ENCODE measurements around the gene NABP1.

NABP1 gene

DNA sequence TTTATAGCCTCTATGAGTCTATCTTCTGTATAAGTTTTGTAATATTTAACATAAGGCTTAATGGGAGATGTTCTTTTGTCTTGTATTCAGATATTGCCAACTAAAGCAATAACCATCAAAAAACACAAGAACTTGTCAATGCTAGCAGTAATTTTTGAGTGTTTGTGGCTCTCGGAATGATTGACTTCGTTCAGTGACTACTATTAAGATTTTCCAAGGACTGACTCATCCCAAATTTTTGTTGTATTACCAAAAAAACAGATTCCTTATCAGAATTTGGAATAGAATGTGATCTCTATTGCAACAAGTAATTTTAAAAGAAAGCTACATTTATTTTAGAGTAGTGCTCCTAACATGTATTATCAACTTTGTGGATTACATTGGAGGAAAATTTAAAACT, 8.1 kb downstream of the NABP1 start:
- peak; percentile 19 for DNase-seq

DNA sequence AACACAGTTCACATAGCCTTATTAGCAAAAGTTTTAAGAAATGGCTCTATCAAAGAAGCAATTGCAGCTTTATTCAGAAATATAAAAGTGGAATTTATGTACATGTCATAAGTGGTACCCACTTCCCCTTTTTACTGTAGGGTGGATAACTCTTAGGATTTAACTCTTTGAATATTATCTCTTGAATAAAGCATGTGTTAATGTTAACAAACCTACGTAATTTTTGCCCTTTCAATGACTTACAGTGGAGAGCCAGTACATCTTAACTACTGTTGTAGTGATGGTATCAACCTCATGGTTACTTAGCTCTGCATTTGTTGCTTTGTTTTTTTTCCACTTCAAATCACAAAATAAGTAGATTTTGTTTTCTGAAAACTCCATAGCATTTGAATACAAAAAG, 8.8 kb downstream of the NABP1 start:
- DNase-seq: peak; percentile 56

GRCh38 chr2:191687867-191688266, 9.9 kb downstream of the NABP1 start:
- peak; percentile 38 for DNase-seq

DNA sequence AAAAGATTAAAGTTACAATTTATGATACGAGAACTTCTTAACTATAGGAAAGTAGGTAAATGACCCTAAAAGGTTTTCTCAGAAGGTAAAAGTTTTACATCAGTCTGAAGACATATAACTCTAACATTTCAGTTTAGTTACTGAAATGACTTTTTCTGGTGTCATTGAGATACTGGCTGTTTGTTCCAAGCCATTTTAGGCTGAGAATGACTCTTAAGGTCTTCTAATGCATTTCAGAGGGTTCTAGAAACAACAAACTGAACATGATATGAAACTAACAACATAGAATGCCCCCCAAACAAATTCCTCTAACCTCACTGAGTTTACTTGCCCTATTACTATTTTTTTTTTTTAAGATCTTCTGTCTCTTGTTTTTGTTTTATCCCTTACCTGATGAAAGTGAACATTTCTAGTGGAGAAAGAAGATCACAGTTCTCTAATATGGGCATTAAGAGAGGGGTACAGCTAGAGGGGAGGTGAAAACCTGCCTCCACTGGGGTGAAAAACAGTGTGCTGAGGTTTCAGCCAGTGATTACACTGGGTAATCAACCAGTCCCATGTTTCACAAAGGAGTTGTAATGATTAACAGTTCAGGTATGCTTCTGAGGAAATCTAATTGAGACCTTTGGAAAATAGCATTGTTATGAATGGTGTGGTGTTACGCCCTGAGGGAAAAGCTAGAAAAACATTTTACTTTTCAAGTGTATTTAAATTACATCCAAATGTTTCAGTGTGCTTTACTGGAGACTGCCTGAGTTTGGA, 11.2 kb downstream of the NABP1 start:
- DNase-seq: peak; percentile 34

DNA sequence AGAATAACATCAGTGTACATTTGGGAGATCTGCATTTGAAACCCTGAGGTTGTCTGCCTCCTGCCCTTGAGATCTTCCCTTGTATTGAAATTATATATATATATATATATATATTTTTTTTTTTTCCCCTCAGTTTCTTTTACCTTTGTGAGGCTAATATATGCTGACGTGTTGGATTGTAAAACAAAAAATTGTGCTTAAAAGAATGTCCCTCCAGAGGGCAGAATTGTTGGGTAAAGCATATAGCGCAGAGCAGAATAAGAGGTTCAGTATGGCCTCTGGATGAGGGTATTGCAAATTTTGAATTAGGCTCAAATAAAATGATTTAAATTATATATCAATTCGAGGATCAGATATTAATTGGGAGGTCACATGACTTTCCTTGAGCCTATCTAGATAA, 12.4 kb downstream of the NABP1 start:
- DNase-seq: no peak

DNA sequence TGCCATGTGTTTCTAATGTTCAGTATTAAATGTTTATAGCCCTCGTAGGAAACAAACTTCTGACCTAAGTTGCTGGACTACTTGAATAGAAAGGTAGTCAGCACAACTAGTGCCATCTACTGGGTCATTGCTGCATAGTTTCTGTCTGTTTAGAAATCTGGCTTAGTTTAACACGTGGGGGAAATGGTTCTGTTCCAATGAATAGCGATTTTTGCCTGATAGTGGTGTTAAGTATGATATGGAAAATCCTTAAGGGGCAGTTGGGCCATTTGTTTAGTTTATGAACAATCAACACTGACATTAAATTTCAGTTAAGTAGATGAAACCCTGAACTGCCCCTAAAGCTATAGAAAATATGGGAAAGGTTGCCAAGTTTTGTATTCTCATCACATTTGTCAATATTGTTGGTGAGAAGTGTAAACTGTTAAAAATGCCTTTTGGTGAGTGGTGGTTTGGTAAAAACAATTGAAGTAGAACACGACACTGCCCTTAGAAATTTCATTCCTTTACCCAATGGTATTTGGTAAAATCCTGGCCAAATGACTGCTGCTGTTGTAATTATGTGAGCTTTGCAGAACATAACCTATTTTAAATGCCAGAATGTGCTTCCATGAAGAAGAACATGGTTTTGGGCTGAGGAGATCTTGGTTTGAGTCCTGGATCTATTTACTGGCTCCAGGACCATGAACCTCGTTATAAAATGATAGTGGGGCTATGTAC, 13.2 kb downstream of the NABP1 start:
- peak; percentile 71 for DNase-seq

- peak; percentile 60 for DNase-seq
These were observed 14.0 kb downstream of the NABP1 start for GRCh38 chr2:191691898-191692297.

DNA sequence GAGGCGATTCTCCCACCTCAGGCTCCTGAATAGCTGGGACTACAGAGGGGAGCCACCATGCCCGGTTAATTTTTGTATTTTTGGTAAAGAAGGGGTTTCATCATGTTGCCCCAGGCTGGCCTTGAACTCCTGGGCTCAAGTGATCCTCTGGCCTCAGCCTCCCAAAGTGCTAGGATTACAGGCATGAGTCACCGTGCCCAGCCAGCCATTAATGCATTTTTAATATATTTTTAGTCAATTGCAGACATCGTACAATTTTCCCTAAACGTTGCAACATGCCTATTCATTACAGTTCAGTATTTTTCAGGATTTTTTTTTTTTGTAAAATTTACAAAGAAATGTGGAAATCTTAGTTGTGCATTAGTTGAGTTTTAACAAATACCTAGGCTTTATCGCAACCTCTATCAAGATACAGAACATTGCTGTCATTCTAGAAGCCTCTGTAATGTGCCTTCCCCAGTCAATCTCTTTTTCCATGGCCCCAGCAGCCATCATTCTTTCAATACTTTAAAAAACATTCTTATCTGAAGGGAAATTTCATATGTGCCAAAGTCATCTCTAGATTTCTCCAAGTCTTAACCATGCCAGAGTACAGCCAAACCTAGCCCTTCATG, 14.7 kb downstream of the NABP1 start:
- DNase-seq: peak; percentile 56

DNA sequence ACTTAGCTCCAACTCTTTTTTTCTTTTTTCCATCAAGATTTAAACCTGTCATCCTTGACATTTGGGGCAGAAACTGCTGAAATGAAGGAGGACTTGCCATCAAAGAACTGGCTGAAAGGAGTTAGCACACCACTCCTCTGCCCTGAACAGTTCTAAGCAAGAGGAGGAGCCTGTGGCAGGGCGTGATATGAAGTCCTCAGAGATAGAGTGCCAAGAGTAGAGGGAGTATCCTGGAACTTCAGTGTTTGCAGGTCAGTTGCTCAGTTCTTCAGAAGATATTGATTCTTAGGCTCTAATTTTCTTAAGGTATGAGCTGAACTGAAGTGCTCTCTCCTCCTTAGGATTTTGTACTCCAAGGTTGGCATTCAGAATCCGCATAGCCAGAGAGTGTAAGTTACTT, 15.2 kb downstream of the NABP1 start:
- peak; percentile 52 for DNase-seq

DNA sequence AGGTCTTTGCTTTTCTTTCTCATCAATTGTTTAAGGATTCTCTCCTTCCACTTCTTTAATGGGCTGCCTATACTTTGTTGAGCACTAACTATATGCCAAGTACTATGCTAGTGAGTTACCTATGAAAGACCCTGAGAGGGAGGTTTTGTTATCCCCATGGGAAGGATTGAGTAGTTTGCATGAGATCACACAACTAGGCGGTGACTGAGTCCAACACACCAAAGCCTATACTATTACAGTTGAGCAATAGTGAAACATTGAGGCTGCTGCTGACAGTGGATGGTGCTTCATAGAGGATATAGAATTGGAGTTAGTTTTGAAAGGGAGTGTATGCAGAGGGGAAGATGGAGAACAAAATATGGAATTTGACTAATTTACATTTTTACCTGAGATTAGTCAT, 15.8 kb downstream of the NABP1 start:
- DNase-seq: no peak

GRCh38 chr2:191696001-191696400, 18.1 kb downstream of the NABP1 start:
- peak; percentile 81 for DNase-seq

DNA sequence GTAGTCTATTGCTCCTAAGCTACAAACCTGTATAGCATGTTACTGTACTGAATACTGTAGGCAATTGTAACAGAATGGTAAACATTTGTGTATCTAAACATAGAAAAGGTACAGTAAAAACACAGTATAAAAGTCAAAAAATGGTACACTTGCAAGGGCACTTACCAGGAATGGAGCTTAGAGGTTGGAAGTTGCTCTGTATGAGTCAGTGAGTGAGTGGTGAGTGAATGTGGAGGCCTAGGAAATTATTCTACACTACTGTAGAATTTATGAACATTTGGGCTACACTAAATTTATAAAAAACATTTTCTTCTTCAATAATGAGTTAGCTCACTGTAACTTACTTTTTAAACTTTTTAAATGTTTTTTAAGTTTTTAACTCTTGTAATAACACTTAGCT, 19.0 kb downstream of the NABP1 start:
- peak; percentile 57 for DNase-seq

GRCh38 chr2:191697870-191698269, 19.9 kb downstream of the NABP1 start:
- DNase-seq: peak; percentile 65

- DNase-seq: peak; percentile 75
These were observed 21.5 kb downstream of the NABP1 start for GRCh38 chr2:191699341-191699945.

DNA sequence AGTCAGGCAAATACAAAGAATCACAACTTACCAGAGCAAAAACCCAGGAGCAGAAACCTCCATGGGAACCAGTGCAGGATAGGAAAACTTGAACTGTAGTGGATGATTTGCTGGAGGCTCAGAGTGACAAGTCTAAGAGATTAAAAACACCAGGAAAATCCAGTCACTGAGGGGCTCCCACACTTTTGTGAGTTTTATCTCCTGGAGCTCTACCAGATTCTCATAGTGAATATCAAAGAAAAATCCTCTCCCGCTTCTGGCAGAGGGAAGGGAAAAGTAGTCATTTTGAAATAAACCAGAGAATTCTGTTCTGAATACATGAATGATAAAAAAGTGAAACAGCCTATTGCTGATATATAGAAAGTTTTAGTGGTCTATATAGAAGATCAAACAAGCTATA, 23.1 kb downstream of the NABP1 start:
- DNase-seq: no peak

DNA sequence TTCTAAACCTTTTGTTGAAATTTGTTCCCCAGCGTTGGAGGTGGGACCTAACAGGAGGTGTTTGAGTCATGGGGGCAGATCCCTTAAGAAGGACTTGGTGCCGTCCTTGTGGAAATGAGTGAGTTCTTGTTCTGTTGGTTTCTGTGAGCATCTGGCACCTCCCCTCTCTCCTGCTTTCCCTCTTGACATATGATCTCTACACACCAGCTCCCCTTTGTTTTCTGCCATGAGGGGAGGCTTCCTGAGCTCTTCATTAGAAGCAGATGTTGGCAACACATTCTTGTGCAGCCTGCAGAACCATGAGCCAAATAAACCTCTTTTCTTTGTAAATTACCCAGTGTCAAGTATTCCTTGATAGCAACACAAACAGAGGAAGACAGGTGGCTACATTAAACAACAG, 23.8 kb downstream of the NABP1 start:
- DNase-seq: no peak

GRCh38 chr2:191703079-191703725, 25.3 kb downstream of the NABP1 start:
- peak; percentile 10 for DNase-seq

DNA sequence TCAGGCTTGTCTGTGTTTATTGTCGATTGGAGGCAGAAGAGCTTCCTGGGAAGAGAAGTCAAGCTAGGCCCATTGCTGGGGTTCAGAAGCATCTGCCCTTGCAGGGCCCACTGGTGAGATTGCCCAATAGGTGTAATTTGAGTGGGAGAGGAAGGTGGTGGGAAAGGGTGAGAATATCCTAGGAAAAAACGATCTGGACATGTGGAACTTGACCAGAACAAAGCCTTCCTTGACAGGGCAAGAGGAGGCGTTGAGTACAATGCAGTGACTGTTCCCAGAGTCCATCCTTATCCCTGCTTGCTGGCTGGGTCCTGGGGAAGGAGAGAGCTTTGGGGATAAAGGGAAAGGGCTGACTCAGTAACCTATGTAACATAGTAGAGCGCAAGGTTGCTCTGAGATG, 27.1 kb downstream of the NABP1 start:
- DNase-seq: no peak

DNA sequence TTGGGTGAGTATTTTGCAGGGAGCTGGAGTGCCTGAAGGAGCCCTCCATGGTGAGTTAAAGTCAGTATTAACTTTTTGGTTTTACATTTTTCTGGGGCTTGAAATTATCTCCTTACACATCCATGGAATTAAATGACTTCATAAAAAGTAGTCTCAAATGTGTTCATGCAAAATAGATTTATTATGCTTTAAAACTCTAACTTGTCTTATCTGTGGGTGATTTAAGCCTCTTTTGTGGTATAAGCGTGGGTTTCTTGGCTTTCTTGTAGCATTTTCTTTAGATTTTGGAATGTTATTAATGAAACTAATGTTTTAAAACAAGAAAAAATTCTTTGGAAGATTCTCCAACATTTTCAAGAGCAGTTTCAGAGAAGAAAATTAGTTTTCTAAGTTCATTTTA, 27.8 kb downstream of the NABP1 start:
- DNase-seq: no peak

DNA sequence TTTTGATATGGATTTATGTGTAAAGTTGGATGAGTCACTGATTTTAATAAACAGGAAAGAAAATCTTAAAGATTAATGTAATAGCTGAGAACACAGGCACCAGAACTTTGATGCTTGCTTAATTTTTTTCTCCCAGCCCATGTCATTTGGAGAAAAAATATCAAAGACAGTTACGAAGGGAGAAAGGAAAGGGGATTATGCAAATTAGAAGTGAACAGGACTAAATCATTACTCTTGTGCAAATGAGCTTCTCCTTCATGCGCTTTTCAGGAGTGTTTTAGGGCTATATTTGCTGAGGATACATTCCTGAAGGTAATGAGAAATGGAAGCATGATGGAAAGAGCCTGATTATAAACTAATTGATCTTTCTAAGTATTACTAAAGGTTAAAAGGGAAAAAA, 28.9 kb downstream of the NABP1 start:
- DNase-seq: no peak

DNA sequence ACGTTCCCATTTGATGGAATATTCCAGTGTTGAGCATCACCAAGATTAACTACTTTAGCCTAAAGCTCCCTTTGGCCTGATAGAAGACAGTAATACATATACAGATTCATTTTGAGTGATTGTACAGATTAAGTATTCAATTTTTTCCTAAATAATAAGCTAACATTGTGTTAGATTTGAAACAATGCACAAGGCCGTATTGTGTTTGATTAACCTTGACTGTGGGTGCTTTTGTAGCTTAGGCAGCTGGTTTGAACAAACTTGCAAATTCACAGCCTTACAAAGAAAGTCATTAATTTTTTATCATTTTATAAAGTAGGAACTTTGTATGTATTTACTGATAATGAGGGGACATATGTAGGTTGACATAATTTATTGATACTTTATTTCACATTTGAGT, 29.6 kb downstream of the NABP1 start:
- DNase-seq: no peak

DNA sequence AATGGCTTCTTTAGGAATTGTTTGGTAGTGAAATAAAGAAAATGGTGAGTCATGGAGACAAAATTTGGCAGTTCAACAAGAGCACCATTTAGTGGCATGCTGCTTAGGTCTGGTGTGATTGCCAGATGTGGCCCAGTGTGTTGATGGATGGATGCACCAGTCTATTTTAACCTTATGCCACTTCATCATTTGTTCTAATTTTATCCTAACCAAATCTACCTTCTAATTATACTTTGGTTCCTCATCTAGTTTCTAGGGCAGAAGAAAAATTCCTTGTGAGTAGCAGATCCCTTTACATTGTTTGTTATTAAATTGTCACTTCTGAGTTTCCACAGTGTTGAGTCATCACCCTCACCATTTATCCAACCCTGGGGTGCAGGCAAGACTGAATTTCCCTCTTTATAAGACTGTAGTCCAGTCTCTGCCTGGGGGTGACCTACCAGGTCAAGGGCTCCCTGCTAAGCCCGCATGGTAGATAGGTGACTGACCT, 32.5 kb downstream of the NABP1 start:
- no peak for DNase-seq

GRCh38 chr2:191711621-191712020, 33.7 kb downstream of the NABP1 start:
- DNase-seq: no peak
